Vagina (tissue), 2 donors: ENCODE measurements around the gene TSC22D4. TPM values are rescaled to one million over a fixed set of nuclear protein-coding genes. Genes with fewer than 3 reads are reported as not detected.

ENCODE experiments used
- DNase-seq, 2 donors: peaks; one replicate each; pipeline ENCODE4 v3.0.0-alpha.2; 2017; ENCODE audit errors: extremely low spot score in 2 of 2
- H3K27ac ChIP-seq: fragments of 200-600 bp; sonication (generic); one replicate; pipeline ENCODE4 v1.5.1; 2019
- H3K27me3 ChIP-seq: fragments of 200-600 bp; sonication (generic); one replicate; pipeline ENCODE4 v1.5.1; 2019
- H3K36me3 ChIP-seq, 2 donors: fragments of 200-600 bp; sonication (generic); one replicate each; pipeline ENCODE4 v1.5.1; 2017 to 2019
- H3K4me1 ChIP-seq: fragments of 200-600 bp; sonication (generic); one replicate; pipeline ENCODE4 v1.5.1; 2019
- H3K4me3 ChIP-seq, 2 donors: fragments of 200-600 bp; sonication (generic); 1 replicate in 1 of 2; 2 replicates in 1 of 2; pipeline ENCODE4 v1.5.1; 2016 to 2019
- H3K9me3 ChIP-seq: fragments of 200-600 bp; sonication (generic); one replicate; pipeline ENCODE4 v1.5.1; 2019
- CTCF ChIP-seq, 3 experiments: fragments of 450-650 bp in 2 of 3; fragments of 200-600 bp in 1 of 3; sonication (generic) in 1 of 3; IDR thresholded peaks; one replicate each; pipeline ENCODE4 v1.5.1; 2017 to 2019; ENCODE audit warnings: antibody characterized with exemption in 3 of 3, mild to moderate bottlenecking in 2 of 3, moderate library complexity in 2 of 3
- POLR2A ChIP-seq, 2 donors: fragments of 450-650 bp; IDR thresholded peaks; one replicate each; pipeline ENCODE4 v1.6.1; 2017; ENCODE audit warnings: antibody characterized with exemption in 2 of 2, mild to moderate bottlenecking in 2 of 2, moderate library complexity in 2 of 2
- POLR2AphosphoS5 ChIP-seq, 2 donors: sonication (generic); formaldehyde crosslinking; IDR thresholded peaks; one replicate each; pipeline ENCODE4 v1.9.0; 2017; ENCODE audit warnings: antibody characterized with exemption in 2 of 2, mild to moderate bottlenecking in 2 of 2, low read depth in 1 of 2; ENCODE audit not compliant: insufficient read depth in 1 of 2
- intact Hi-C: fragments of 100-400 bp; cut with DNase I; formaldehyde crosslinking; loops from one replicate; pipeline ENCODE4 v1.15.1; 2023
- total RNA-seq: library from RNA; depleted of rRNA; stranded (reverse); fragments of >200 nt; gene quantifications from one replicate; pipeline ENCODE4 v1.2.3, GENCODE V29; 2016

Gene TSC22D4
- total RNA-seq, 1 donor from 2014 or later, result 34.6 TPM

- DNase-seq, result no peak
- no peak for TF ChIP-seq POLR2AphosphoS5 (IDR thresholded peaks at IDR 0.05; ENCODE audit: insufficient read depth in 1 of 2, low read depth in 1 of 2)
- no peak for TF ChIP-seq POLR2A (IDR thresholded peaks at IDR 0.05)
- no peak for TF ChIP-seq CTCF (IDR thresholded peaks at IDR 0.05)
- intact Hi-C loops, result no loop called here
These were observed 40.6 kb upstream of the TSC22D4 start for GRCh38 chr7:100519580-100519979.

GRCh38 chr7:100517305-100517704 is 38.3 kb upstream of the TSC22D4 start:
- no peaks in the 10 kb centered on the region for H3K36me3 ChIP-seq
- TF ChIP-seq CTCF (IDR thresholded peaks at IDR 0.05), result no peak
- TF ChIP-seq POLR2AphosphoS5 (IDR thresholded peaks at IDR 0.05; ENCODE audit: insufficient read depth in 1 of 2, low read depth in 1 of 2), result no peak
- TF ChIP-seq POLR2A (IDR thresholded peaks at IDR 0.05), result no peak
- intact Hi-C loops, result no loop called here
- H3K27me3 ChIP-seq, result no peaks in the 10 kb centered on the region
- H3K4me1 ChIP-seq, result peaks cover 16% of the 10 kb centered on the region
- H3K4me3 ChIP-seq, result no peak overlapping the region
- H3K27ac ChIP-seq, result no peak overlapping the region
- DNase-seq, result no peak
- no peaks in the 10 kb centered on the region for H3K9me3 ChIP-seq

More at GRCh38 chr7:100519580-100519979, 40.6 kb upstream of the TSC22D4 start:
- Histone ChIP-seq H3K9me3 (no peaks in the 10 kb centered on the region), H3K27me3 (no peaks in the 10 kb centered on the region), H3K4me1 (peaks cover 16% of the 10 kb centered on the region), H3K36me3 (no peaks in the 10 kb centered on the region), H3K27ac (no peak overlapping the region), H3K4me3 (no peak overlapping the region)

DNA sequence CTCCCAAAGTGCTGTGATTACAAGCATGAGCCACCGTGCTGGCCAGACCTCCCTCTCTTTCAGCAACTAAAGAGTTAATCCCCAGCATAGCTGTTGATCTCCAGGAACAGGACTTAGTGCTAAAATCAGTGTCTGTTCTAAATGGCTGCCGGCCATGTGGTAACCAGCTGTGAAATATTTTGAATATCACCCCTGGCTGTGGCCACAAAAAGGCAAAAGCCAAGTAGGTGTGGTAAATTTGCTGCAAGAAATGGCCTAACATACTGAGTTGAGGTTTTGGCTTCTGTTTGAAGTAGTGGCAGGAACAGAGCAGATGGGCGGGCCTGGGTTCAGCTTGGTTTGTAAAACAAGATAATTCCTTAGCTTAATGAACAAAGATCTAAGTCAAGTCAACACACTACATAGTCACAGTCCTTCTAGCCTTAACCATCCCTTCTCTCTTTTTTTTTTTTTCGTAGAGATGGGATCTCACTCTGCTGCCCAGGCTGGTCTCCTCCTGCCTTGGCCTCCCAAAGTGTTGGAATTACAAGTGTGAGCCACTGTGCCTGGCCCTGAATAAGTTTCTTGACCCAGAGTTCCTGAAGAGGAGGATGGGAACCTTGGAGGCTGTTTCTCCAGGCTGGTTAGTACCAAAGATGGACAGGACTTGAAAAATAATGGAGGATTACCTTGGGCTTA is 37.3 kb upstream of the TSC22D4 start:
- Histone ChIP-seq H3K9me3 (no peaks in the 10 kb centered on the region), H3K27me3 (no peaks in the 10 kb centered on the region), H3K4me3 (no peak overlapping the region), H3K27ac (peak overlapping the region; percentile 72), H3K36me3 (no peaks in the 10 kb centered on the region), H3K4me1 (peaks cover 16% of the 10 kb centered on the region)
- TF ChIP-seq POLR2AphosphoS5 (IDR thresholded peaks at IDR 0.05; ENCODE audit: insufficient read depth in 1 of 2, low read depth in 1 of 2) (no peak), POLR2A (IDR thresholded peaks at IDR 0.05) (no peak), CTCF (IDR thresholded peaks at IDR 0.05) (no peak)
- no peak for DNase-seq
- intact Hi-C loops, result no loop called here

GRCh38 chr7:100515072-100515532 is 36.1 kb upstream of the TSC22D4 start:
- Histone ChIP-seq H3K36me3 (no peaks in the 10 kb centered on the region), H3K27me3 (no peaks in the 10 kb centered on the region), H3K9me3 (no peaks in the 10 kb centered on the region), H3K4me3 (no peak overlapping the region), H3K27ac (peak overlapping the region; percentile 72), H3K4me1 (peaks cover 16% of the 10 kb centered on the region)
- DNase-seq, result no peak
- intact Hi-C loops, result no loop called here
- no peak for TF ChIP-seq CTCF (IDR thresholded peaks at IDR 0.05)
- TF ChIP-seq POLR2AphosphoS5 (IDR thresholded peaks at IDR 0.05; ENCODE audit: insufficient read depth in 1 of 2, low read depth in 1 of 2), result peak in 1 of 2 donors; percentile 50

DNA sequence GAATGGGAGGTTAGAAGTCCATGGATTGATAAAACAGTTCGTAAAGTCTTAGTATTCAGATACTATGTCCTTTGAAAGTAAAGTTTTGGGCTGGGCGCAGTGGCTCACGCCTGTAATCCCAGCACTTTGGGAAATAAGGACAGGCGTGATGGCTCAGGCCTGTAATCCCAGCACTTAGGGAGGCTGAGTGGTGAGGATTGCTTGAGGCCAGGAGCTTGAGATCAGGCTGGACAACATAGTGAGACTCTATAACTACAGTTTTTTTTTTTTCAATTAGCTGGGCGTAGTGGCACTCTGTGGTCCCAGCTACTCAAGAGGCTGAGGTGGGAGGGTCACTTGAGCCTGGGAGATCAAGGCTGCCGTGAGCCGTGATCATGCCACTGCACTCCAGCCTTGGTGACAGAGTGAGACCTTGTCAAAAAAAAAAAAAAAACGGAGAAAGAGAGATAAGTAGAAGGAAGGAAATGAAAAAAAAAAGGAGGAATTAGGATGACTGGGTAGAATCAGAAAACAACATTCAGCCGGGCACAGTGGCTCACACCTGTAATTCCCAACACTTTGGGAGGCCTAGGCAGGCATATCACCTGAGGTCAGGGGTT is 34.3 kb upstream of the TSC22D4 start:
- H3K27me3 ChIP-seq, result no peaks in the 10 kb centered on the region

More for the DNA sequence above, 34.3 kb upstream of the TSC22D4 start:
- intact Hi-C loops, result no loop called here
- H3K4me1 ChIP-seq, result peaks cover 16% of the 10 kb centered on the region
- no peak for TF ChIP-seq POLR2AphosphoS5 (IDR thresholded peaks at IDR 0.05; ENCODE audit: insufficient read depth in 1 of 2, low read depth in 1 of 2)
- no peak for TF ChIP-seq CTCF (IDR thresholded peaks at IDR 0.05)
- no peak for TF ChIP-seq POLR2A (IDR thresholded peaks at IDR 0.05)
- no peaks in the 10 kb centered on the region for H3K36me3 ChIP-seq
- H3K4me3 ChIP-seq, result no peak overlapping the region
- no peak overlapping the region for H3K27ac ChIP-seq
- DNase-seq, result no peak
- no peaks in the 10 kb centered on the region for H3K9me3 ChIP-seq
